ENCODE results near the gene PDLIM7.

DNA sequence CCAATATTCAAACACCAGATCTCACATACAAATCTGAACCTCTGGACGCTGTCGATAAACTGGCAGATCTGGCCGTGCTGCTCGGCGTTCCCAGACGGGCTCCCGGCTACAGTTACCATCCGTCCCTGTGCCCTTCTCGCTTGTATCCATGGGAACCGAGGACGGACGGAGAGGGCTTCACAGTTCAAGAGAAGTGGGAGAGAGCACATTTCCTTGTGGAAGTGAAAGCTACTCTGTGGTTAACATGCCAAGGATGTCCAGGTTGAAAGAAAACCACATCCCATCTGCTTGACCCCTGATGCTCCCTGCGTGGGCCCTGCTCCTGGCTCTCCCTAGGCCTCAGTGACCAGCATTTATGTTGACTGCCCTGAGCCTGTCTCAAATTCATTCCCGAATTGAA, 17.6 kb downstream of the PDLIM7 start:
- TF ChIP-seq POLR2AphosphoS5 (IDR thresholded peaks at IDR 0.05; ENCODE audit: insufficient read depth, low read depth, low read length) (no peak), POLR2A (IDR thresholded peaks at IDR 0.05; ENCODE audit: low read depth, low read length) (no peak), EZH2 (IDR thresholded peaks at IDR 0.05; ENCODE audit: borderline replicate concordance, low read depth, low read length, severe bottlenecking) (no peak), GATA2 (IDR thresholded peaks at IDR 0.05; ENCODE audit: insufficient read depth, insufficient read length, low read depth, low read length) (no peak)
- TF ChIP-seq, protein P1, sequence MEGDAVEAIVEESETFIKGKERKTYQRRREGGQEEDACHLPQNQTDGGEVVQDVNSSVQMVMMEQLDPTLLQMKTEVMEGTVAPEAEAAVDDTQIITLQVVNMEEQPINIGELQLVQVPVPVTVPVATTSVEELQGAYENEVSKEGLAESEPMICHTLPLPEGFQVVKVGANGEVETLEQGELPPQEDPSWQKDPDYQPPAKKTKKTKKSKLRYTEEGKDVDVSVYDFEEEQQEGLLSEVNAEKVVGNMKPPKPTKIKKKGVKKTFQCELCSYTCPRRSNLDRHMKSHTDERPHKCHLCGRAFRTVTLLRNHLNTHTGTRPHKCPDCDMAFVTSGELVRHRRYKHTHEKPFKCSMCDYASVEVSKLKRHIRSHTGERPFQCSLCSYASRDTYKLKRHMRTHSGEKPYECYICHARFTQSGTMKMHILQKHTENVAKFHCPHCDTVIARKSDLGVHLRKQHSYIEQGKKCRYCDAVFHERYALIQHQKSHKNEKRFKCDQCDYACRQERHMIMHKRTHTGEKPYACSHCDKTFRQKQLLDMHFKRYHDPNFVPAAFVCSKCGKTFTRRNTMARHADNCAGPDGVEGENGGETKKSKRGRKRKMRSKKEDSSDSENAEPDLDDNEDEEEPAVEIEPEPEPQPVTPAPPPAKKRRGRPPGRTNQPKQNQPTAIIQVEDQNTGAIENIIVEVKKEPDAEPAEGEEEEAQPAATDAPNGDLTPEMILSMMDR (IDR thresholded peaks at IDR 0.05; ENCODE audit: extremely low read depth in 1 of 2, insufficient read depth in 1 of 2, low read depth in 1 of 2, low read length in 2 of 2): no peak
